ENCODE measurements around the gene TFAP2E.
"Not testable (repeated sequence)": the region's sequence is repeated elsewhere in the genome, so short reads cannot be mapped to it uniquely, and the experiment has no call there.

- not testable (repeated sequence) for TF ChIP-seq ATF3 (IDR thresholded peaks at IDR 0.05); CTCF (IDR thresholded peaks at IDR 0.05; ENCODE audit: low read depth, low read length, missing input control); EGR1 (IDR thresholded peaks at IDR 0.05; ENCODE audit: low read depth in 2 of 2); TAF1 (conservative IDR thresholded peaks at IDR 0.05); REST (IDR thresholded peaks at IDR 0.05); YY1 (IDR thresholded peaks at IDR 0.05); MAX (IDR thresholded peaks at IDR 0.05); JUND (IDR thresholded peaks at IDR 0.05); GABPA (IDR thresholded peaks at IDR 0.05 in 1 of 2, conservative IDR thresholded peaks at IDR 0.05 in 1 of 2)
Observed at GRCh38 chr1:35576766-35577070, 3.6 kb downstream of the TFAP2E start.
